Measurements from ENCODE around the gene MYEOV.

DNA sequence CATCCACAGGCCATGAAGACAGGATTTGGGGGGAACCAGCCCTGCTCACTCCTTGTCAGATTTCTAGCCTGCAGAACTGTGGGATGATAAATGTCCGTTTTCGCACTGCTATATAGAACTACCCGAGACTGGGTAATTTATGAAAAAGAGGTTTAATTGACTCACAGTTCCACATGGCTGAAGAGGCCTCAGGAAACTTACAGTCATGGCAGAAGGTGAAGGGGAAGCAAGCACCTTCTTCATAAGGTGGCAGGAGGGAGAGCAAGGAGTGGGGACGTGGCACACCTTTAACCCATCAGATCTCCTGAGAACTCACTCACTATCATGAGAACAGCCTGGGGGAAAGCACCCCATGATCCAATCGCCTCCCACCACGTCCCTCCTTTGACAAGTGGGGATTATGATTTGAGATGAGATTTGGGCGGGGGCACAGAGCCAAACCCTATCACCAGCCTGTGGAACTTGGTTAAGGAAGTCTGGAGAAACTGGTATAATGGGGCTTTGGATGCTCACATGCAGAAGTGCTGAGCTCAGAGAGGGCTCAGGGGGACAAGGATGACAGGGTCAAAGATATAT lies 50.7 kb downstream of the MYEOV start:
- TF ChIP-seq YY1 (IDR thresholded peaks at IDR 0.05; ENCODE audit: insufficient read depth, insufficient read length) (no peak), ZNF274 (IDR thresholded peaks at IDR 0.05; ENCODE audit: low read depth, low read length) (no peak), SUZ12 (IDR thresholded peaks at IDR 0.05; ENCODE audit: extremely low read depth, insufficient read depth, insufficient read length) (no peak)
